DND-41 (cell line): ENCODE measurements around the gene WFIKKN1.
A peak's percentile ranks its signal among the peaks of the same experiment; 100 is the strongest.

Source experiments
- ATAC-seq: fragments of 200-7000 bp; cut with Tn5 transposase; 3 replicates; pipeline ENCODE4 v1.9.1; 2021; ENCODE audit warnings: low read depth; ENCODE audit not compliant: insufficient read depth
- DNase-seq: peaks from one replicate; pipeline ENCODE4 v3.0.0-alpha.2; 2020
- H2AFZ ChIP-seq: 2 replicates; pipeline ENCODE4 v1.6.0; 2012; ENCODE audit warnings: low read depth, low read length
- H3K27ac ChIP-seq: 2 replicates; pipeline ENCODE4 v1.5.1; 2012; ENCODE audit warnings: low read length, inconsistent platforms
- H3K27me3 ChIP-seq: fragments of 200-600 bp; sonication (generic); 2 replicates; pipeline ENCODE4 v1.6.0; 2012; ENCODE audit warnings: low read length, mild to moderate bottlenecking, inconsistent platforms; ENCODE audit not compliant: insufficient read depth, poor library complexity
- H3K36me3 ChIP-seq: 2 replicates; pipeline ENCODE4 v1.5.1; 2012; ENCODE audit warnings: low read length, inconsistent platforms; ENCODE audit not compliant: insufficient read depth
- H3K4me1 ChIP-seq: 2 replicates; pipeline ENCODE4 v1.5.1; 2012; ENCODE audit warnings: mild to moderate bottlenecking, low read length; ENCODE audit not compliant: insufficient read depth
- H3K4me2 ChIP-seq: 2 replicates; pipeline ENCODE4 v1.6.0; 2012; ENCODE audit warnings: mild to moderate bottlenecking, moderate library complexity, low read length, inconsistent platforms; ENCODE audit not compliant: insufficient read depth
- H3K4me3 ChIP-seq, 2 experiments: fragments of 200-600 bp in 1 of 2; shearing (Covaris generic) in 1 of 2; 2 replicates each; pipeline ENCODE4 v1.5.1; 2012 to 2016; ENCODE audit warnings: inconsistent platforms in 2 of 2, low read length in 2 of 2, mild to moderate bottlenecking in 2 of 2, low read depth in 1 of 2, moderate library complexity in 1 of 2
- H3K79me2 ChIP-seq: 2 replicates; pipeline ENCODE4 v1.6.0; 2012; ENCODE audit warnings: low read length, inconsistent platforms; ENCODE audit not compliant: insufficient read depth
- H3K9ac ChIP-seq: 2 replicates; pipeline ENCODE4 v1.6.0; 2012; ENCODE audit warnings: low read depth, mild to moderate bottlenecking, inconsistent platforms, low read length, moderate library complexity
- H3K9me3 ChIP-seq: 2 replicates; pipeline ENCODE4 v1.5.1; 2012; ENCODE audit warnings: low read length, moderate library complexity, mild to moderate bottlenecking, inconsistent platforms; ENCODE audit not compliant: insufficient read depth, severe bottlenecking
- H4K20me1 ChIP-seq: 2 replicates; pipeline ENCODE4 v1.6.0; 2012; ENCODE audit warnings: low read length; ENCODE audit not compliant: insufficient read depth
- CTCF ChIP-seq: IDR thresholded peaks from 2 replicates; pipeline ENCODE4 v1.5.1; 2012; ENCODE audit warnings: borderline replicate concordance, low read length, moderate library complexity, mild to moderate bottlenecking; ENCODE audit not compliant: poor library complexity, severe bottlenecking; ENCODE audit errors: extremely low read depth
- EZH2 ChIP-seq: IDR thresholded peaks from 3 replicates; pipeline ENCODE4 v1.6.1; 2012; ENCODE audit warnings: borderline replicate concordance, low read depth, mild to moderate bottlenecking, moderate library complexity, low read length, inconsistent platforms; ENCODE audit not compliant: severe bottlenecking

WFIKKN1 gene

GRCh38 chr16:680967-681745 is 50.4 kb downstream of the WFIKKN1 start:
- DNase-seq (no peak), ATAC-seq (no peak)
- no peaks in the 10 kb centered on the region for H3K27me3 ChIP-seq
- H3K4me3 ChIP-seq: peak overlapping the region; percentile 42 to 98; a peak in 3 of 4 replicates
- no peaks in the 10 kb centered on the region for H3K9me3 ChIP-seq
- peaks cover 49% of the 10 kb centered on the region for H3K36me3 ChIP-seq
- H3K27ac ChIP-seq: peak overlapping the region; percentile 76
- H3K79me2 ChIP-seq: peaks cover 37% of the 10 kb centered on the region
- peak overlapping the region; percentile 99 for H3K4me2 ChIP-seq
- peak overlapping the region; percentile 82 for H3K9ac ChIP-seq
- TF ChIP-seq EZH2 (no peak), CTCF (no peak)
- peaks cover 47% of the 10 kb centered on the region for H4K20me1 ChIP-seq
- H2AFZ ChIP-seq: no peak overlapping the region
- peaks cover 66% of the 10 kb centered on the region for H3K4me1 ChIP-seq

- peaks cover 44% of the 10 kb centered on the region for H4K20me1 ChIP-seq
- H3K36me3 ChIP-seq: peaks cover 56% of the 10 kb centered on the region
- H3K4me2 ChIP-seq: peak overlapping the region; percentile 99
- peaks cover 37% of the 10 kb centered on the region for H3K79me2 ChIP-seq
- peaks cover 67% of the 10 kb centered on the region for H3K4me1 ChIP-seq
- H3K27me3 ChIP-seq: no peaks in the 10 kb centered on the region
- no peak for TF ChIP-seq EZH2
- no peak for TF ChIP-seq CTCF
- ATAC-seq (no peak), DNase-seq (no peak)
- peak overlapping the region; percentile 82 for H3K9ac ChIP-seq
- H2AFZ ChIP-seq: no peak overlapping the region
- H3K27ac ChIP-seq: no peak overlapping the region
- no peaks in the 10 kb centered on the region for H3K9me3 ChIP-seq
- peak overlapping the region in 1 of 2 experiments; percentile 98; a peak in 3 of 4 replicates for H3K4me3 ChIP-seq
These were observed 51.1 kb downstream of the WFIKKN1 start for GRCh38 chr16:681746-682427.

GRCh38 chr16:682493-683395 is 52.0 kb downstream of the WFIKKN1 start:
- H3K4me3 ChIP-seq: peak overlapping the region; percentile 61 to 98; a peak in 3 of 4 replicates
- H4K20me1 ChIP-seq: peaks cover 48% of the 10 kb centered on the region
- no peaks in the 10 kb centered on the region for H3K9me3 ChIP-seq
- no peaks in the 10 kb centered on the region for H3K27me3 ChIP-seq
- peaks cover 69% of the 10 kb centered on the region for H3K4me1 ChIP-seq
- peak overlapping the region; percentile 85 for H3K9ac ChIP-seq
- ATAC-seq (no peak), DNase-seq (no peak)
- H3K79me2 ChIP-seq: peaks cover 41% of the 10 kb centered on the region
- H3K4me2 ChIP-seq: peak overlapping the region; percentile 99
- peak overlapping the region; percentile 77; the same call in 1 of the 2 replicates for H3K27ac ChIP-seq
- H3K36me3 ChIP-seq: peaks cover 65% of the 10 kb centered on the region
- H2AFZ ChIP-seq: no peak overlapping the region
- TF ChIP-seq CTCF (no peak), EZH2 (no peak)
